ENCODE data around the gene PLXNA3. TPM values are rescaled to one million over a fixed set of nuclear protein-coding genes. Genes with fewer than 3 reads are reported as not detected.

PLXNA3 gene
- polyA plus RNA-seq, 4 donors = 38.6 to 50.2 (median 47.5) TPM

DNA sequence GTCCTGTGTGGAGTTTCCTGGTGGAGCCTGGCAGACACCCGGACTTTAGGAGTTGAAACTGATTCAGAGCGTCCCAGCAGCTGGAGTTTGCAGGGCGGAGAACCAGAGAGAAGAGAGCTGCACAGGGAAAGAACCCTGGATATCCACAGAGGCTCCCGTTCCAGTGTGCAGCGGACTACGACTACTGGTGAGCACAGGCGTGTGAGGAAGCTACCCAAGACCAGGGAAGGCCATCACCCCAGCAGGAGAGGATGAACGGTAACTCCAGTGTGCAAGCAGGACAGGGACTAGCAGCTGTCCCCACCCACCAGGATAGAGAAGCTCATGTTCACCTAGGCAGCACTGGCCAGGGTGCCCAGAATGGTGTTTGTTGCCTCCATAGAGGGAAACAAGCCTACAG, 18.7 kb downstream of the PLXNA3 start:
- no peak for DNase-seq (ENCODE audit: low read depth in 4 of 4, low spot score in 3 of 4)

DNA sequence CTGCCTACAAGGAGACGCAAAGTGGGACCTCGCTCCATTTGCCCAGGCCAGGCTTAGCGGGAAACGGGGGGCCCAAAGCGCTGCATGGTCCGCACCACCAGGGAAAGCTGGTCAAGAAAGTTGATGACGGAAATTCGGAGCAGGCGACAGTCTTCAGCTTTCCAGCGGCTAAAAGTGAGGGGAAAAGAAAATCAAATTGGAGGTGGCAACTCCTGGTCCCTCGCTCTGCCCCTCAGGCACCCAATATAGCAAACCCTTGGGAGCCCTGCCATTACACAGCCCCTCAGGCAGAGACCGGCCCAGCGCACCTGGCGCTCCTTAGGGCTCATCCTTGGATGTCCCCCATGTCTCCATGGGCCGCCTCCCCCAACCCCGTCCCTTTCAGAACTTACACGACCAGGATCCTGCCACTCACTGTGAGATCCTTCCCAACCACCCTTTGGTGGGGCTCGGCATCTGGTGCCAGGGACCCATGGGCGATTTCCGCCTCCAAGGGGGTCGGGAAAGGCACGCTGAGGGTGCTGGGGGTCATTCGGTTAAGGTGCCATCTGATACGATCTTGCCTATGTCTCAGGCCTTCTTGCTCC, 19.9 kb downstream of the PLXNA3 start:
- no peak for DNase-seq (ENCODE audit: low read depth in 4 of 4, low spot score in 3 of 4)

DNA sequence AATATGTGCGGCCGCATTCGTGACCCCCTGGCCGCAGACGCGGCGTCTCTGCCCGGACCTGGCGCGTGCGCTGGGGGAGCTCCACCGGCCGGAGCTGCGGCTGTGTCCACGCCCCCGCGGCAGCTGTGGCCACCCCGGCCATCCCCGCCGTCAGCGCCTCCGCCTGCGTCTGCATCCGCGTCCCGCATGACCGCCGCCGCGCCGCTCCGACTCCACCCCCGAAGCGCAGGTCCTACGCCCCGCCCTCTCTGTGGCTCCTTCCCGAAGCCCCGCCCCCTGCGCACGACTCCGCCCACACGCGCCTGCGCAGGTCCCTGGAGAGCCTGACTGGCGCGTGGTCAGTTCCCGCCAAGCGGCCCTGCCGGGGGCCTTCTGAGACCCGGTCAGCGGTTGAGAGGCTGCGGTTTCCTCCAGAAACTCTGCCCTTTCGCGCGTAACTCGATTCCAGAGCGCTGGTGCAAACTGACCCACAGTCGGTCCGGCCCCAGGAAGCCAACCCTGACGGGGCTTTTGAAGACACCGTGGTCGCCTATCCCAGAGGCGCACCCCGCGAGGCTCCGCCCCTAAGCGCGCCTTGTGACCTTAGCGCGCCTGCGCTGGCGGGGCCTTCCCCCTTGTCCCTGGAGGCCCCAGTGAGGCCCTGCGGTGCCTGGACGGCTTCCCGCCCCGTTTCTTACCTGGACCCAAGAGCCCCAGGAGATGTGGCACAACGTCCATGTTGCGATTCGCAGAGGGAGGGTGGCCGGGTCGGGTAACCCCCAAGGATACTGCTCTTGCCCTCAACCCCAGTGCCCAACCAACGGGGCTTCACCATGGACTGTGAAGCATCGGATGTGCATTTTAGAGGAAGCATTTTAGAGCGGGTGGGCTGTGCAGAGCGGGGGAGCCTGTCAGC, 20.9 kb downstream of the PLXNA3 start, which contains the start of gene LAGE3:
Gene LAGE3 (minus strand): TSS at position 554 of the 895 bp plus-strand sequence. CDS start 366 bp downstream, at position 188.
- DNase-seq (ENCODE audit: low read depth in 4 of 4, low spot score in 3 of 4) = peak; percentile 71 to 74 (median 72)

DNA sequence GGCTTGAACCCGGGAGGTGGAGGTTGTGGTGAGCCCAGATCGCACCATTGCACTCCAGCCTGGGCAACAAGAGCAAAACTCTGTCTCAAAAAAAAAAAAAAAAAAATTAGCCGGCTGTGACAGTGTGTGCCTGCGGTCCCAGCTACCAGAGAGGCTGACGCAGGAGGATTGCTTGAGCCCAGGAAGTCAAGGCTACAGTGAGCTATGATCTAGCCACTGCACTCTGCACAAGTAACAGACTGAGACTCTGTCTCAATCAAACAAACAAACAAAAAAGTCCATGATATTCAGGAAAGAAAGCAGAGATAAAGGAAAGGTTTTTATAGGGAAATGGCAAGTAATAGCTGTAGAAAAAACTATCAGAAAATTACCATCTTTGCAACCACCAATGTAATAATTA, 23.1 kb downstream of the PLXNA3 start:
- no peak for DNase-seq (ENCODE audit: low read depth in 4 of 4, low spot score in 3 of 4)

DNA sequence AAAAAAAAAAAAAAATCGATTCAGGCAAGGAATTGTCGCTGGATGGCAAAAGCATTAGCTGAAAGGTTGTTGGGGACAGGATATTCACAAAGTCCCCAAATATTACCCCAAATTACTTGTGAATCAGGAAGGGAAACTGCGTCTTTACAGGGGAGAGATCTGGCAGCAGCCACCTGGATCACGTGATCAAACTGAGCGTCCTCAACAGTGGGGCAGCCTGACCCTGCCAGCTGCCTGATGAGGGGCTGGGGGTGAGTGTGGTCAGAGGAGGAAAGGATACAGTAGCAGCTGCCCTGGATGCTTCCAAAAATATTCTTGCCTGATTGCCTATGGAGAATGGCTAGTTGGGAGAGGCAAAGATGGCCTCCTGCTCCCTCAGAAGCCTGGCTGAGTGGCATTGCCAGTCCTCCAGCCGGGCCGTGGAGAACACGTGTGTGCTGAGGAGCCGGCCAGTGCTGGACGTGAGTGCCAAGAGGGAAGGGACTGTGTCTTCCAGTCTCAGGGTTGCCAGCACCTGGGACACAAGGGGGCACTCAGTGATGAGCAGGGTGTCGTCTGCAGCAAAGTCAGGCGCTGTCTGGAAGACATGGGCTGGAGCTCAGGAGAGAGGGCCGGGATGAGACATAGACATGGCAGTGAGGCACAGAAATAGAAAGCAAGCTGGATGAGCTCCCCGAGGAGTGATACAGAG, 24.0 kb downstream of the PLXNA3 start:
- DNase-seq (ENCODE audit: low read depth in 4 of 4, low spot score in 3 of 4) = no peak

DNA sequence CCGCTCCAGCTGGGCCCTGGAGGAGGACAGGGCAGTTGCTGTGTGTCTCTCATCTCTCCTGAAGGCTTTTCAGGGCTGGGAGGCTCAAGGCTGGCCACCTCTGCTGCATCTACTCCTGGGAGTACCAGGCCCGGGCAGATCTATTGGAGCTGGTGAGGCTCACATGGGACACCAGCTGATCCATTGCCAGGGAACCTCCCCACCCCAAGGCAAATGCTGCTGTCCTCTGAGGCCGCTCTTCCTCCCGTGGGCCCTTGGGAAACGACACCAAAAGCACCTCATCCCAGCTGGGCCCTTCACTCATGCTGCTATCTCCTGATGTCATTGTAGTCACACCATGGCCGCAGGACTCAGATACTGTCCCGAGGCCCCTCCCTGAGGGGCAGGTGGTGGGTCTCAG, 24.7 kb downstream of the PLXNA3 start:
- DNase-seq (ENCODE audit: low read depth in 4 of 4, low spot score in 3 of 4) = no peak

DNA sequence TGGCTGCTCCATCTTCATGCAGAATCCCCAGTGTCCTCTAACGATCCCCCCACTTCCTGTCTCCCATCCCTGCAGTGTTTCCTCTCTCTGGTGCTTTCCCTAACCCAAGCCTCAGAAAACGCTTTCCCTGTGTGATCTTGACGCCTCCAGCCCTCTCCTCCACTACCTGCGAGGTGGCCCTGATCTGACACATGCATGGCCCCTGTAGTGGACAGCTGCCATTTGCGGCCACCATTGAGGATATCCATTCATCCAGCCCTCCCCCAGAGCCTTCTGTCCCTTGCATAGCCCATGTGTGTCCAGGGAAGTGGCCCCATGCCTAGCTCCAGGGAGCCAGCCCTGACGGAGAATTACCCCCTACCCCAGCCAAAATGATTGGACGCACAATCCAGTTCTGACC, 25.2 kb downstream of the PLXNA3 start:
- no peak for DNase-seq (ENCODE audit: low read depth in 4 of 4, low spot score in 3 of 4)

DNA sequence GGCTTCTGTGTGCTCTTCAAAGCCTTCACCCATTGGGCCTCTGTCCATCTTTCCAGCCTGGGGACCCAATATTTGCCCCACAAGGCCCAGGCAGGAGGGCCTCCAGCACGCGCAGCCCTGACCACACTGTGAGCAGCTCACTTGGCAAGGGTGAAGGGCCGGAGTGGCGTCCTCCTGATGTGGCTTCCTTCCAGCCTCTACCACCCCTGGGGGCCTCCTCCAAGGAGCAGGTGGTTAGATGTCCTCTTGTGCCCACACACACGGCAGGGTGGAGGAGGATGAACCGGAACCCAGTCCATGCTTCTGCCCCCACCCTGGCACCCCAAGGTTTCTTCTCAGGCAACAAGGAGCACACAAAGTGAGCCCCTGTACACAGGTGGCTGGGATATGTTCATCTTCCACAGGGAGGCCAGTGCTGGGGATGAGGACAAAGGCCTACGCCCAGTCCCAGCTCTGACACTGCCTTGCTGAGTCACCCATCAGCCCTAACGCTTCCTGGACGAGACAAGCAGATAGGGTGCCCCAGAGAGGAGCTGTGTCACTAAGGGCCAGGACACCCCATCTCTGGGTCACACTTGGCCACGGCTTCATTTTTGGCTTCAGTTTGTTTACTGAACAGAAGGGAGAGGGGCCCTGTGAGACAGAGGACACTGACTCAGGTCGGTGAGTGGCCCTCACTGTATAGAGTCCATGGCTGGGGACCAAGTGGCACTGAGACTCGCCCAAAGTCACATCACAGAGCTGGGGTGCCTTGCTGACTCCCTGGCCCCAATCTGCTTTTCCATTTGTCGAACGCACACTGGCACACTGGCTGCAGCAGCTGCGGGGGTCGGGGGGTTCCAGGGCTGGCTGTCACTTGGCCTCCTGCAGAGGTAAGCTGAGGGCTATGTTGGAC, 26.4 kb downstream of the PLXNA3 start:
- DNase-seq (ENCODE audit: low read depth in 4 of 4, low spot score in 3 of 4) = no peak

DNA sequence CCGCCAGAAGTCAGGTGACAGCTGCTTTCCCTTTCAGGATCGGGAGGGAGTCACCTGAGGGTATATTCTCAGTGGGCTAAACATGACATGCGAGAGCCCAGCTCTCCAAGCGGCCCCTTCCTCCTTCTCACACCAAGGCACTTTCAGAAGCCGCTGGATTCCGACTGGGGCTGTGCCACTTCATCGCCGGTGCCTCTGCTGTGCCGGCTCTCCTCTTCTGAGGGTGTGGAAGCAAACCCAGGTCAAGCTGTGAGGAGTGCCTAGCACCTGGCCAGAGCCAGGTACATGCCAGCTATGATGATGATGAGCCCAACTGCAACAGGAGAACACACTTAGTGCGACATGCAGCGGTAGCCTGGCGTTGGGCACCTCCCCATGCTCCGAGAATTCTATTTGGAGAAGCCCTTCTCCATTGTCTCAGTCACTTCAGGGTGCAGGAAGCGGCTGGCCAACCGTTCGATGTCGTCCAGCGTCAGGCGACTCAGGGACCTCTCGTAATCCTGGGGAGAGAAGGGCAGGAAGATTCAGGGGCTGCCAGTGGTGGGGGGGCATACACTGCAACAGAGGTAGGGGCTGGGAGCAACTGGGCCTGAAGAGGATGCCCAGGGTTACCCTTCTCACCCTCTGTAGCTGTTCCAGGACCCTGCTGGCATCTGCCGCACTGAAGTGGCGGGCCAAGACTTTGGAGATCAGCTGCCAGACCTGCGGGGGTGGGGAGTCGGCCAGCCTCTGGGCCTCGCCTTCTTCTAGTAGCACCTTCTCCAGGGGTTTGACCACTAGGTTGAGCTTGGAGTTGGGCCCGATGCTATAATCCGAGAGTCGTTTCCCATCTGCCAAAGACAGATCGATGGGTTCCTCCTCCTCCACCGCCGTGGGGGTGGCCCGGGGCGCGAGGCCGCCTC, 27.3 kb downstream of the PLXNA3 start:
- no peak for DNase-seq (ENCODE audit: low read depth in 4 of 4, low spot score in 3 of 4)

DNA sequence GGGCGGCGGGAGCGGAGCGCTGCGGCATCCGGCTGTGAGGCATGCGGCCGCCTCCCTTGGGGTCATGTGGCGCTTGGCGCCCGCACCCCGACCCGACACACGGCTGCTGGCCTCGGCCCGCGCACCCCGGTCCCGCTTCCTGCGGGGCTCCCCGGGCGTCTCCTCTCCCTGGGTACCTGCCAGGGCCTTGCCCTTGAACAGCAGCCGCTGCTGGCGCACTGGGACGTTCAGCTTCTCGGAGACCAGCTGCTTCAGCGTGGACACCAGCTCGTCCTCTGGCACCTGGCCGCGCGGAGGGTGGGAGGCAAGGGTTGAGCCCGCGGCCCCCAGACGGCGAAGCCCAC, 27.9 kb downstream of the PLXNA3 start:
- no peak for DNase-seq (ENCODE audit: low read depth in 4 of 4, low spot score in 3 of 4)

DNA sequence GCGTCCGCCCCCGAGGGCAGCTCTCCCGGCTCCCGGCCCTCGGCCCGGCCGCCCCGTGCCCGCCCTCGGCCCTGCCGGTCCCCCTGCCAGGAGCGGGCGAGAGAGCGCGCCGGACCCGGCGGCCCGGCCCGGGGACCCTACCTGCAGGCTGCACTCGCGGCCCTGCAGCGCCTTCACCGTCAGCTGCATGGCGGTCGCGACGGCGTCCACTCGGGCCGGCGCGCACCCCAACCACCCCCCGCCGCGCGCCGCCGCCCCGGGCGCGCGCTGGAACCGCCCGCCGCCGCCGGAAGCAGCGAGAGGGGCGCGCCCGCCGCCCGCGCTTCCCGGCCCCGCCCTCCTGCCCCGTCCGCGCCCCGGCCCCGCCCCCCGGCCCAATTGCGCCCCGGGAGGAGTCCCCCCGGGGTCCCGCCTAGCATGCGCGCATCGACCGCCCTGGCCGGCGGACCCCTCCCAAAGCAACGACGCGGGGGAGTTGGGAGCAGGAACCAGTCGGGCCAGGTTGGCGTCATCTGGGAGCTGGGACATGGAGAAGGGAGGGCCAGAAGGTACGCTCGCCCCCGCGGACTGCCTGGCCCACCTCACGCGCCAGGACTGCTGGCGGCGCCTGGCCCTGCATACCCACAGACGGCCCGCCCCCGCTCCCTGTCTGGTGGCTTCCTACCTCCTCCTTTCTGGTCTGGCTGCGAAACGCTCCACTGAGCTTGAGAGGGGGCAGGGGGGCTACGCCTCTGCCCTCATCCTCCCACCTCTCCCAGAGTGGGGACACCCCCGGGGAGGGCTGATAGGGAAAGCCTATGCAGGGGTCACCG, 28.5 kb downstream of the PLXNA3 start, which contains the start of gene UBL4A:
Gene UBL4A (minus strand): TSS at position 220 of the 812 bp plus-strand sequence. CDS start 31 bp downstream, at position 189.
- DNase-seq (ENCODE audit: low read depth in 4 of 4, low spot score in 3 of 4) = peak in 2 of 4 donors; percentile 48 to 60

DNA sequence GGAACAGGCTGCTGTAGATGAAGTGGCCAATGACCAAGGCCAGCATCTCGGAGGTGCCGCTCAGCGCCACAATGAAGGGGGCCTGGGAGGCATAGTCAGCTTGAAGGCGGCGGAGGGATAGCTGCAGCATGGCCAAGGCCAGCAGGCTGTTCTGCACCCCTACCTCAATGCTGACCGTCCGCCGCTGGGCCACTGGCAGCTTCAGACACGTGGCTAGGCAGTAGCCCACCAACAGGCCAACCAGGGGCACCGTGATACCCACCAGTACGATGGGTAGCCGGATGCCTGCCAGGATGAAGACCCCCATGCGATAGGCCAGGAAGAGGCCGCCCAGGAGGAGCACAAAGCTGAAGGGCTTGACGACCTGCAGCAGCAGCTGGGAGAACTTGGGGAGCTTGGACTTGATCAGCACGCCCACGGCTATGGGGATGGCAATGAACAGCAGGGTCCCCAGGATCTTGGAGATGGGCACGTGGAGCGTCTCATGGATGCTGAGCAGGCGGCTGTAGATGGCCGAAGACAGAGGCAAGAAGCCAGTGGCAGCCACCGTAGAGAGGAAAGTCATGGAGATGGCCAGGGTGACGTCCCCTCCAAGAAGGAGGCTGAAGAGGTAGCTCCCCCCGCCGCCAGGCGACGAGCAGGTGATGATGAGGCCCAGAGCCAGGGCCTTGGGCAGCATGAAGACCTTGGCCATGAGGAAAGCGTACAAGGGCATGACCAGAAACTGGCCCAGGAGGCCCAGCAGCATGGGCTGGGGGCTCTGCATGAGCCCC, 29.6 kb downstream of the PLXNA3 start:
- no peak for DNase-seq (ENCODE audit: low read depth in 4 of 4, low spot score in 3 of 4)

DNA sequence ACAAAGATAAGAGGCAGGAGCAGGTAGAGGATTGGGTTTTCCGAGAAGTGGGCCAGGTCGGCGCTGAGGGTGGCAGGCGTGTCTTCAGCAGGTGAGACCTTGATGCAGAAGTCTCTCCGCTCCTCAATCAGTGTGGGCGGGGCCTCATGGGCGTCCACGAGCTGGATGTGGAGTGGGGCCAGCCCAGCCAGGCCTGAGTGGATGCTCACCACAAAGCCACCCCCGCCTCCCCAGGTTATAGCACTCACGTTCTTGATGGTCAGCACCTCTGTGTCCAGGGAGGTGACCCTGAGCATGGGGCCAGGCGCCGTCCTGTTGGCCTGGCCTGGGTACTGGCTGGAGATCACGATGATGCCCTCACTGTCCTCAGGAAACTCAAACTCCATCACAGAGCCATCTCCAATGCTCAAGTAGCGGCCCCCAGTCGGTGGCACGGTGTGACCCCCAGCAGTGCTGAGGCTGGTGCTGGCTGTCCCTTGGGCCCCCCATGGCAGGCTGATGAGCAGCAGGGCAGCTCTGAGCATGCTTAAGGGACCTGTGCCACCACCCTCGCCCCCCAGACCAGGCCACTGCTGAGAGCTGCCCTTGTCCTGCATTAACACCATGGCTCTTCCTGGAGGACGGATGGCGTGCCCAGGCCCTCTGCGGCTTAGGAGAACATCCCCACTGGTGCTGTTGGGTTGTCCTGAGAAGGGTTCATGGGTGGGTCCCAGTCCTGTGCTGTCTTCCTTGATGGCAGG, 30.4 kb downstream of the PLXNA3 start:
- no peak for DNase-seq (ENCODE audit: low read depth in 4 of 4, low spot score in 3 of 4)

DNA sequence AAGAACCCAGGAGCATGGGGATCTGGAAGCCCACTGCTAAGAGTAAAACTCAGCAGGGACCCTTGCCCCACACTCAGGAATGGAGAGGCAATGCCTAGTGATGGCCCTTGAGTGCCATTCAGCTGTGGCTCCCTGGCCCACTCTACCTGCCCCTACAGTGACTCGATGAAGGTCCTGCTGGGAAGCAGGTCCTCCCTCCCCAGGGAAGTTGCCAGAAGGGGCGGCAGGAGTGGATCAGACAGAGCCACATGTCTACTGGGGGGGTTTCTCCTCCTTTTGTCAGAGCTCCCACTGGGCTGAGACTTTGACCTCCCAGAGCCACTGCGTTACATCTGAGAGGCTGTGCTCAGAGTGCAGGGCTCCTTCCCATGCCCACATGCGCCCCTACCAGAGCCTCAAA, 31.1 kb downstream of the PLXNA3 start:
- no peak for DNase-seq (ENCODE audit: low read depth in 4 of 4, low spot score in 3 of 4)

DNA sequence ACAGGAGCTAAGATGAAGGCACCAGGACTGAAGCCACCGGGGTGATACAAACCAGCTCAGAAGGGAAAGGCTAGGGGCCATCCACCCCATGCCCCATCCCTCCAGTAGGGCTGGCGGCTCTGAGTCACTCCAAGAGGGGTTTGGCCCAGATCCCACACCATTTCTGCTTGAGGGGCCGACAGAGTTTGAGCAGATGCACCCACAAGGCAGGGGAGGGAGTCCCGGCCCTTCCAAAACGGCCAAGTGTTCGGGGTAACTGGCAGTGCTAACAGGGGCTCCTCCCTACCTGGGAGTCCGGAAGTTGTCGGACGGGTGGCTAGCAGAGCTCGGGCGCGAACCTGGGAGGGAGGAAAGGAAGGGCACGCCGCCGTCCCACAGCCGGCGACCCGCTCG, 31.9 kb downstream of the PLXNA3 start:
- no peak for DNase-seq (ENCODE audit: low read depth in 4 of 4, low spot score in 3 of 4)

DNA sequence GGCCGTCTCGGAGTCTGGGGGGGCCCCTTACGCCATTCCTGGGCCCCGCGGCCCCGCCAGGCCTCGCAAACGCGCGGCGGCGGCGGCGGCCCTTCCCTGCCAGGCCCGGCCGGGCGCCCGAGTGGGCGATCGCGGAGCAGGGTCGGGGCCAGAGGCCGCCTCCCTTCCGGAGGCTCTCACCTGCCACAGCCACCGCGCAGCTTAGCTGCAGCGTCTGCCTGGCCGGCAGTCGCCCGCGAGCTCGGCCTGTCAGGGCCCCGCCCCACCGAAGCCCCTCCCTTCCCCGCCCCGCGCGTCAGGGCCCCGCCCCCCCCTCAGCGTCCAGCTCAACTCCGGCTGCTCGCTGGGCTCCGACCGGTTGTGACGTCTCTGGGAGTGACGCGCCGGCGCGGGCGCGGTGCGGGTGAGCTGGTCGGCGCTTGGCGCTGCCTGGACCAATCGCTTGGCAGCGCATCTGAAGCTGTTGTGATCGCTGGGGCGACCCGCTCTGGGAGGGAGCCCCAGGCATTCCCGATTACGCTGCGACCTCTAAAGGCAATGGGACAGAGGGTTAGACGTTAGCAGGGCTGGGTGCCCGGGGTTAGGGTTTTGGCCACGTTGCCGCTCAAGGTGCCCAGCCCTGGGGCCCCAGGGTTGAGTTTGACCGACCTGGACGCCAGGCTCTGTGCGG, 32.5 kb downstream of the PLXNA3 start, which contains the start of gene SLC10A3:
Gene SLC10A3 (minus strand): TSS at position 216 of the 670 bp plus-strand sequence. CDS start 1,689 bp downstream, outside the sequence.
- DNase-seq (ENCODE audit: low read depth in 4 of 4, low spot score in 3 of 4) = peak; percentile 74 to 84 (median 77)
